Loucy (cell line): Measurements from ENCODE around the gene ARMC3.

Source experiments
- H2AFZ ChIP-seq: fragments of 200-600 bp; sonication (generic); 2 replicates; pipeline ENCODE4 v1.6.0; 2016; ENCODE audit warnings: antibody characterized with exemption, mild to moderate bottlenecking, low read length, moderate library complexity
- H3F3A ChIP-seq: fragments of 200-600 bp; 2 replicates; pipeline ENCODE4 v1.6.0; 2016; ENCODE audit warnings: antibody characterized with exemption, low read depth, mild to moderate bottlenecking
- H3K27me3 ChIP-seq: fragments of 200-600 bp; sonication (generic); 2 replicates; pipeline ENCODE4 v1.6.1; 2014; ENCODE audit warnings: low read length, mild to moderate bottlenecking; ENCODE audit not compliant: insufficient read depth, poor library complexity, severe bottlenecking
- H3K36me3 ChIP-seq: fragments of 200-600 bp; sonication (generic); 2 replicates; pipeline ENCODE4 v1.6.1; 2016; ENCODE audit warnings: low read length; ENCODE audit not compliant: insufficient read depth
- H3K4me1 ChIP-seq: fragments of 200-600 bp; sonication (generic); 2 replicates; pipeline ENCODE4 v1.5.1; 2014; ENCODE audit warnings: low read length, mild to moderate bottlenecking; ENCODE audit not compliant: insufficient read depth, poor library complexity, severe bottlenecking
- H3K4me2 ChIP-seq: fragments of 200-600 bp; sonication (generic); 2 replicates; pipeline ENCODE4 v1.6.0; 2014; ENCODE audit warnings: antibody characterized with exemption, low read length, low read depth, mild to moderate bottlenecking; ENCODE audit not compliant: poor library complexity, severe bottlenecking
- H3K4me3 ChIP-seq: fragments of 200-600 bp; sonication (generic); 2 replicates; pipeline ENCODE4 v1.5.1; 2014; ENCODE audit warnings: low read length, mild to moderate bottlenecking, mixed read lengths; ENCODE audit not compliant: poor library complexity, severe bottlenecking
- H3K79me2 ChIP-seq: fragments of 200-600 bp; sonication (generic); 2 replicates; pipeline ENCODE4 v1.6.1; 2014; ENCODE audit warnings: low read length; ENCODE audit not compliant: insufficient read depth
- H3K9ac ChIP-seq: fragments of 200-600 bp; sonication (generic); 2 replicates; pipeline ENCODE4 v1.6.0; 2014; ENCODE audit warnings: mild to moderate bottlenecking, low read depth, low read length, moderate library complexity; ENCODE audit not compliant: poor library complexity, severe bottlenecking
- H3K9me2 ChIP-seq: fragments of 200-600 bp; sonication (generic); replicated peaks from 2 replicates; pipeline ENCODE4 v1.6.1; 2016; ENCODE audit warnings: low read depth, low read length, mixed read lengths
- H3K9me3 ChIP-seq: fragments of 200-600 bp; sonication (generic); 2 replicates; pipeline ENCODE4 v1.6.1; 2014; ENCODE audit warnings: mild to moderate bottlenecking, antibody characterized with exemption, low read length, low read depth; ENCODE audit not compliant: insufficient read depth
- H4K20me1 ChIP-seq: fragments of 200-600 bp; sonication (generic); 2 replicates; pipeline ENCODE4 v1.6.0; 2014; ENCODE audit warnings: antibody characterized with exemption, low read length, mild to moderate bottlenecking; ENCODE audit not compliant: insufficient read depth, poor library complexity, severe bottlenecking
- CTCF ChIP-seq: fragments of 200-600 bp; sonication (generic); conservative IDR thresholded peaks from 2 replicates; pipeline ENCODE4 v1.5.1; 2014; ENCODE audit warnings: mild to moderate bottlenecking, antibody characterized with exemption, low read length
- EZH2phosphoT487 ChIP-seq: fragments of 200-600 bp; IDR thresholded peaks from 2 replicates; pipeline ENCODE4 v1.6.1; 2018; ENCODE audit warnings: antibody characterized with exemption, mild to moderate bottlenecking, moderate library complexity, borderline replicate concordance

Gene ARMC3

GRCh38 chr10:22997096-22997495, 69.2 kb downstream of the ARMC3 start:
- no peaks in the 10 kb centered on the region for H3F3A ChIP-seq
- no peaks in the 10 kb centered on the region for H3K79me2 ChIP-seq
- no peaks in the 10 kb centered on the region for H4K20me1 ChIP-seq

GRCh38 chr10:22998091-22998490, 70.2 kb downstream of the ARMC3 start:
- Histone ChIP-seq H3K9me3 (no peaks in the 10 kb centered on the region), H4K20me1 (no peaks in the 10 kb centered on the region), H3K9me2 (no peaks in the 10 kb centered on the region), H3K4me2 (no peak overlapping the region), H3K4me1 (no peaks in the 10 kb centered on the region), H3K27me3 (no peaks in the 10 kb centered on the region), H3K79me2 (no peaks in the 10 kb centered on the region), H3K9ac (no peak overlapping the region), H2AFZ (no peak overlapping the region), H3K4me3 (no peak overlapping the region), H3F3A (no peaks in the 10 kb centered on the region), H3K36me3 (no peaks in the 10 kb centered on the region)
- TF ChIP-seq EZH2phosphoT487, result no peak
- no peak for TF ChIP-seq CTCF

More at GRCh38 chr10:22997096-22997495, 69.2 kb downstream of the ARMC3 start:
- Histone ChIP-seq H3K9ac (no peak overlapping the region), H3K4me3 (no peak overlapping the region), H3K9me3 (no peaks in the 10 kb centered on the region), H3K27me3 (no peaks in the 10 kb centered on the region), H2AFZ (no peak overlapping the region), H3K4me1 (no peaks in the 10 kb centered on the region), H3K36me3 (no peaks in the 10 kb centered on the region), H3K4me2 (no peak overlapping the region), H3K9me2 (no peaks in the 10 kb centered on the region)
- TF ChIP-seq CTCF (no peak), EZH2phosphoT487 (no peak)

GRCh38 chr10:22999942-23000341, 72.1 kb downstream of the ARMC3 start:
- no peak overlapping the region for H3K4me2 ChIP-seq
- H3K79me2 ChIP-seq, result no peaks in the 10 kb centered on the region
- H3K4me1 ChIP-seq, result no peaks in the 10 kb centered on the region
- no peaks in the 10 kb centered on the region for H3K9me3 ChIP-seq
- H4K20me1 ChIP-seq, result no peaks in the 10 kb centered on the region
- no peak overlapping the region for H3K4me3 ChIP-seq
- no peaks in the 10 kb centered on the region for H3K27me3 ChIP-seq
- H3K36me3 ChIP-seq, result no peaks in the 10 kb centered on the region
- no peak for TF ChIP-seq EZH2phosphoT487
- no peak for TF ChIP-seq CTCF
- no peak overlapping the region for H2AFZ ChIP-seq
- H3K9ac ChIP-seq, result no peak overlapping the region
- H3F3A ChIP-seq, result no peaks in the 10 kb centered on the region
- H3K9me2 ChIP-seq, result no peaks in the 10 kb centered on the region
